GM23338 (cell line): ENCODE data around the gene MAP2K6. TPM values are rescaled to one million over a fixed set of nuclear protein-coding genes. Genes with fewer than 3 reads are reported as not detected.
A peak's percentile ranks its signal among the peaks of the same experiment; 100 is the strongest.

Experiments
- ATAC-seq: fragments of 200-7000 bp; cut with Tn5 transposase; 3 replicates; pipeline ENCODE4 v1.9.1; 2020
- DNase-seq: peaks from one replicate; pipeline ENCODE4 v3.0.0-alpha.2; 2015; ENCODE audit warnings: low spot score
- H2AFZ ChIP-seq: fragments of 200-600 bp; sonication (generic); 2 replicates; pipeline ENCODE4 v1.8.0; 2016; ENCODE audit warnings: antibody characterized with exemption, mild to moderate bottlenecking, moderate library complexity
- H3F3A ChIP-seq: fragments of 200-600 bp; sonication (generic); replicated peaks from 2 replicates; pipeline ENCODE4 v1.8.0; 2017; ENCODE audit warnings: antibody characterized with exemption, mixed run types, low read depth
- H3K27ac ChIP-seq: fragments of 200-600 bp; sonication (generic); 2 replicates; pipeline ENCODE4 v1.6.1; 2016; ENCODE audit warnings: low read depth
- H3K27me3 ChIP-seq: fragments of 200-600 bp; sonication (generic); 2 replicates; pipeline ENCODE4 v1.8.0; 2016; ENCODE audit warnings: mild to moderate bottlenecking, mixed run types, moderate library complexity; ENCODE audit not compliant: insufficient read depth
- H3K36me3 ChIP-seq: fragments of 200-600 bp; sonication (generic); 2 replicates; pipeline ENCODE4 v1.8.0; 2016; ENCODE audit warnings: mild to moderate bottlenecking; ENCODE audit not compliant: insufficient read depth
- H3K4me1 ChIP-seq: fragments of 200-600 bp; sonication (generic); 2 replicates; pipeline ENCODE4 v1.8.0; 2016; ENCODE audit warnings: mild to moderate bottlenecking, moderate library complexity; ENCODE audit not compliant: insufficient read depth
- H3K4me2 ChIP-seq: fragments of 200-600 bp; sonication (generic); 2 replicates; pipeline ENCODE4 v1.7.1; 2017; ENCODE audit warnings: mixed run types
- H3K4me3 ChIP-seq: fragments of 200-600 bp; sonication (generic); 2 replicates; pipeline ENCODE4 v1.6.1; 2016; ENCODE audit warnings: mixed run types
- H3K79me2 ChIP-seq: fragments of 200-600 bp; sonication (generic); replicated peaks from 2 replicates; pipeline ENCODE4 v1.8.0; 2017; ENCODE audit warnings: mild to moderate bottlenecking; ENCODE audit not compliant: insufficient read depth
- H3K9me2 ChIP-seq: fragments of 200-600 bp; sonication (generic); 2 replicates; pipeline ENCODE4 v1.8.0; 2017; ENCODE audit not compliant: insufficient read depth
- H4K20me1 ChIP-seq: fragments of 200-600 bp; sonication (generic); replicated peaks from 2 replicates; pipeline ENCODE4 v1.8.0; 2017; ENCODE audit warnings: mild to moderate bottlenecking; ENCODE audit not compliant: insufficient read depth
- H3K27ac Mint-ChIP-seq: 2 replicates; pipeline ENCODE4 v1.8.0; 2020; ENCODE audit warnings: inconsistent platforms, mild to moderate bottlenecking, moderate library complexity, mixed read lengths
- H3K27me3 Mint-ChIP-seq: 3 replicates; pipeline ENCODE4 v1.8.0; 2022; ENCODE audit warnings: low read depth, mild to moderate bottlenecking, moderate library complexity, mixed read lengths, inconsistent platforms; ENCODE audit not compliant: insufficient read depth, poor library complexity
- H3K36me3 Mint-ChIP-seq: 3 replicates; pipeline ENCODE4 v1.8.0; 2021; ENCODE audit warnings: low read depth, mild to moderate bottlenecking, inconsistent platforms, moderate library complexity, mixed read lengths
- H3K4me1 Mint-ChIP-seq: 3 replicates; pipeline ENCODE4 v1.8.0; 2020; ENCODE audit warnings: mild to moderate bottlenecking, inconsistent platforms, mixed read lengths
- H3K4me3 Mint-ChIP-seq: 3 replicates; pipeline ENCODE4 v1.8.0; 2021; ENCODE audit warnings: moderate library complexity, mild to moderate bottlenecking, inconsistent platforms, mixed read lengths
- H3K9me3 Mint-ChIP-seq: 3 replicates; pipeline ENCODE4 v1.8.0; 2020; ENCODE audit warnings: moderate library complexity, mild to moderate bottlenecking, inconsistent platforms, mixed read lengths
- CREB1 ChIP-seq: fragments of 250-450 bp; sonication (Bioruptor Pico); IDR thresholded peaks from 2 replicates; pipeline ENCODE4 v1.5.0; 2020; ENCODE audit warnings: low read depth, mild to moderate bottlenecking, moderate library complexity
- CTCF ChIP-seq, 2 experiments: fragments of 200-600 bp in 1 of 2; sonication (generic) in 1 of 2; conservative IDR thresholded peaks; 2 replicates each; pipeline versions ENCODE4 v1.5.1 to v1.6.1; 2016 to 2017; ENCODE audit warnings: antibody characterized with exemption in 2 of 2, low read depth in 2 of 2, mild to moderate bottlenecking in 2 of 2, moderate library complexity in 1 of 2
- EZH2 ChIP-seq: fragments of 200-600 bp; sonication (generic); IDR thresholded peaks from one replicate; pipeline ENCODE4 v1.8.0; 2017; ENCODE audit warnings: antibody characterized with exemption, mild to moderate bottlenecking, low read depth; ENCODE audit not compliant: unreplicated experiment
- EZH2phosphoT487 ChIP-seq: fragments of 200-600 bp; sonication (generic); IDR thresholded peaks from one replicate; pipeline ENCODE4 v1.8.1; 2018; ENCODE audit warnings: antibody characterized with exemption; ENCODE audit not compliant: unreplicated experiment
- JUNB ChIP-seq: IDR thresholded peaks from one replicate; pipeline ENCODE4 v1.6.1; 2016; ENCODE audit warnings: antibody characterized with exemption; ENCODE audit not compliant: unreplicated experiment
- NANOG ChIP-seq: IDR thresholded peaks from 2 replicates; pipeline ENCODE4 v1.6.1; 2016; ENCODE audit warnings: antibody characterized with exemption, borderline replicate concordance
- POLR2AphosphoS5 ChIP-seq: IDR thresholded peaks from 2 replicates; pipeline ENCODE4 v1.6.1; 2016; ENCODE audit warnings: antibody characterized with exemption, low read depth
- REST ChIP-seq: IDR thresholded peaks from one replicate; pipeline ENCODE4 v1.6.1; 2018; ENCODE audit warnings: antibody characterized with exemption; ENCODE audit not compliant: unreplicated experiment
- ZNF114 ChIP-seq: fragments of 250-450 bp; sonication (Bioruptor Pico); IDR thresholded peaks from 2 replicates; pipeline ENCODE4 v1.5.0; 2020; ENCODE audit warnings: mild to moderate bottlenecking, moderate library complexity
- ZNF331 ChIP-seq: fragments of 250-450 bp; sonication (Bioruptor Pico); IDR thresholded peaks from 2 replicates; pipeline ENCODE4 v1.5.0; 2020; ENCODE audit warnings: low read depth, mild to moderate bottlenecking, moderate library complexity
- polyA plus RNA-seq: library from polyadenylated mRNA; unstranded; fragments of >200 nt; fragmentation: Nextera tagmentation; extraction: Ambion mirVana; gene quantifications from 2 replicates; pipeline ENCODE4 v1.2.1, GENCODE V29; 2016
- total RNA-seq: library from RNA; depleted of rRNA; stranded (reverse); fragments of >200 nt; shearing (Covaris generic); gene quantifications from 2 replicates; pipeline ENCODE4 v1.2.3, GENCODE V29; 2014
- TF ChIP-seq, protein P1 (sequence below): IDR thresholded peaks from 2 replicates; pipeline ENCODE4 v1.6.1; 2016; ENCODE audit warnings: antibody characterized with exemption

MAP2K6 gene
- total and polyA plus RNA-seq, 2 experiments from 2014 or later: 26.3 to 31.1 TPM

DNA sequence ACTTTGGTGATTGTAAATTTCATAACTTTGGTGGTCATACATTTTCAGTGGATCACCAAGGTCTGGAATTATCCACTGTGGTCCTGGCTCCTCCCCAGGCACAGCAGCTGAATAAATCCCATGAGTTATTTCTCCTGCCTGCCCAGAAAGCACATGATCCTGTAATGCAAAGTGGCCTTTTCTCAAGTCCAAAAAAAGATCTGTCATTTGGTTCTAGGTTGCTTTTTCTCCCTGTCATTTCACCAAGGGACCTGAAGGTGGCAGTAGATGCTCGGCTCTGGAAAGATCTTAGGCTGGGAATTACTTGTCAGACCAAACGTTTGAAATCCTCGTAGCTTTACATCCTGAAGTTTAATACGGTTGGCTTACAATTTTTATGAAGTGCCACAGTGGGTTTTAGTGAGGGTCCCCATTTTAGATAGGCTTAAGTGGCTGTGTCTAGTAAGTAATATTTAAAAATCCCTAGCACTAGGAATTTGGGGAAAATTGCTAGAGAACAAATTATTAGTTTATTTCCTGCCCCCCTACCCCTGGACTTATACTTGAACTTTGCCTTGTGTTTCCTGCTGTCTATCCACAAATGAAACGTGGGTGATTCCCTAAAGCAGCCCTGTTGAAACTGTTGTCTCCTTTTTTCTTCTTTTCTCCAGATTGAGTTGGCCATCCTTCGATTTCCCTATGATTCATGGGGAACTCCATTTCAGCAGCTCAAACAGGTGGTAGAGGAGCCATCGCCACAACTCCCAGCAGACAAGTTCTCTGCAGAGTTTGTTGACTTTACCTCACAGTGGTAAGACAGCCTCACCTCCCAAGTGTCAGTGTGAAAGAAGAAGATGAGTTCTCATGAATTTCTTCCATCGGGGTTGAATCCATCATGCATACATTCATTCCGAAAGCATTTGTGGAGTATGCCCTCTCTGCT, 111.7 kb downstream of the MAP2K6 start:
- Histone ChIP-seq H3K4me3 (no peak overlapping the region), H3K9me2 (no peaks in the 10 kb centered on the region), H3F3A (no peaks in the 10 kb centered on the region), H3K27me3 (no peaks in the 10 kb centered on the region), H3K36me3 (peaks cover 21% of the 10 kb centered on the region), H3K27ac (no peak overlapping the region), H2AFZ (no peak overlapping the region), H4K20me1 (no peaks in the 10 kb centered on the region), H3K79me2 (no peaks in the 10 kb centered on the region), H3K4me1 (no peaks in the 10 kb centered on the region), H3K4me2 (no peak overlapping the region)
- Mint-ChIP-seq H3K27me3 (peaks cover 6% of the 10 kb centered on the region), H3K27ac (no peak overlapping the region; the same call in 1 of the 2 replicates), H3K9me3 (peaks cover 5% of the 10 kb centered on the region), H3K36me3 (peaks cover 74% of the 10 kb centered on the region), H3K4me3 (no peak overlapping the region), H3K4me1 (no peaks in the 10 kb centered on the region)
- ATAC-seq (peak; percentile 61), DNase-seq (peak; percentile 82)
- TF ChIP-seq ZNF114 (CRISPR knock-in tag): no peak
- TF ChIP-seq CTCF (conservative IDR thresholded peaks at IDR 0.05; ENCODE audit: low read depth in 2 of 2): peak; percentile 88 to 91
- TF ChIP-seq, protein P1, sequence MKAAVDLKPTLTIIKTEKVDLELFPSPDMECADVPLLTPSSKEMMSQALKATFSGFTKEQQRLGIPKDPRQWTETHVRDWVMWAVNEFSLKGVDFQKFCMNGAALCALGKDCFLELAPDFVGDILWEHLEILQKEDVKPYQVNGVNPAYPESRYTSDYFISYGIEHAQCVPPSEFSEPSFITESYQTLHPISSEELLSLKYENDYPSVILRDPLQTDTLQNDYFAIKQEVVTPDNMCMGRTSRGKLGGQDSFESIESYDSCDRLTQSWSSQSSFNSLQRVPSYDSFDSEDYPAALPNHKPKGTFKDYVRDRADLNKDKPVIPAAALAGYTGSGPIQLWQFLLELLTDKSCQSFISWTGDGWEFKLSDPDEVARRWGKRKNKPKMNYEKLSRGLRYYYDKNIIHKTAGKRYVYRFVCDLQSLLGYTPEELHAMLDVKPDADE: no peak

DNA sequence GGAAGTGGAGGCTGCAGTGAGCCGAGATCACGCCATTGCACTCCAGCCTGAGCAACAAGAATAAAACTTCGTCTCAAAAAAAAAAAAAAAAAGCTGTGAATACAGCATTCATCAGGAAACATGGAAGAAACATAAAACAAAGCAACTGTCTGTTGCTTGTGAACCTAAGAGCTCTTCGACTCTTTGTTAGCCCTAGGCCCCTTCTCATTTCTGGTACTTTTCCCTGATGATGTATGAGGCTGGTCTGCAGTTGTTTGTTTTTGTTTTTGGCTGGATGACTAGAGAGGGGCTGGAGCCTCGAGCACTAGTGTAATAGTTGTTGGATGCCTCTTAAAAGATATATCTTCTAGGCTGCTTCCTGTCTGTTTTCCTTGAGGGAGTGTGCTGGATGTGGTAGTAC, 113.5 kb downstream of the MAP2K6 start:
- H3K9me2 ChIP-seq: no peaks in the 10 kb centered on the region
- Mint-ChIP-seq H3K27me3 (peaks cover 6% of the 10 kb centered on the region), H3K9me3 (peaks cover 5% of the 10 kb centered on the region), H3K36me3 (peaks cover 69% of the 10 kb centered on the region), H3K4me1 (peaks cover 8% of the 10 kb centered on the region), H3K4me3 (no peak overlapping the region), H3K27ac (no peak overlapping the region)
- peaks cover 21% of the 10 kb centered on the region for H3K36me3 ChIP-seq
- no peak overlapping the region for H3K4me2 ChIP-seq
- H2AFZ ChIP-seq: no peak overlapping the region
- no peaks in the 10 kb centered on the region for H3F3A ChIP-seq
- TF ChIP-seq REST: no peak
- TF ChIP-seq POLR2AphosphoS5: no peak
- TF ChIP-seq, protein P1: no peak
- TF ChIP-seq EZH2phosphoT487: no peak
- TF ChIP-seq JUNB: no peak
- no peak for TF ChIP-seq CREB1
- no peak for TF ChIP-seq ZNF114 (CRISPR knock-in tag)
- no peak for TF ChIP-seq NANOG
- TF ChIP-seq EZH2: no peak
- TF ChIP-seq ZNF331: no peak
- no peaks in the 10 kb centered on the region for H3K27me3 ChIP-seq
- H3K4me1 ChIP-seq: peaks cover 7% of the 10 kb centered on the region
- DNase-seq (no peak), ATAC-seq (no peak)
- no peaks in the 10 kb centered on the region for H3K79me2 ChIP-seq
- H3K27ac ChIP-seq: no peak overlapping the region
- no peak overlapping the region for H3K4me3 ChIP-seq
- no peaks in the 10 kb centered on the region for H4K20me1 ChIP-seq
